H1 (cell line): Measurements from ENCODE around the gene BCL6B. TPM values are rescaled to one million over a fixed set of nuclear protein-coding genes. Genes with fewer than 3 reads are reported as not detected.

Experiments
- ATF3 ChIP-seq: IDR thresholded peaks from 2 replicates; pipeline ENCODE4 v1.6.1; 2011; ENCODE audit warnings: low read depth, mild to moderate bottlenecking, low read length; ENCODE audit not compliant: insufficient read depth
- BRCA1 ChIP-seq: IDR thresholded peaks from 2 replicates; pipeline ENCODE4 v1.6.1; 2012; ENCODE audit warnings: low read depth, low read length, improper control_type of control experiment
- CHD1 ChIP-seq: IDR thresholded peaks from 2 replicates; pipeline ENCODE4 v1.6.1; 2012; ENCODE audit warnings: low read depth, low read length, improper control_type of control experiment
- CHD2 ChIP-seq: IDR thresholded peaks from 2 replicates; pipeline ENCODE4 v1.6.1; 2012; ENCODE audit warnings: low read length, improper control_type of control experiment
- CTBP2 ChIP-seq: IDR thresholded peaks from 2 replicates; pipeline ENCODE4 v1.7.0; 2011; ENCODE audit warnings: borderline replicate concordance, mild to moderate bottlenecking, moderate library complexity, mixed read lengths, low read length; ENCODE audit not compliant: insufficient read depth, insufficient read length
- EZH2 ChIP-seq: fragments of 200-600 bp; sonication (generic); IDR thresholded peaks from 2 replicates; pipeline ENCODE4 v1.7.1; 2012; ENCODE audit warnings: low read depth, mild to moderate bottlenecking, moderate library complexity, low read length, inconsistent platforms; ENCODE audit not compliant: severe bottlenecking
- GABPA ChIP-seq: IDR thresholded peaks from 2 replicates; pipeline ENCODE4 v1.6.1; 2011; ENCODE audit warnings: mild to moderate bottlenecking, low read length, moderate library complexity, borderline replicate concordance; ENCODE audit not compliant: insufficient read depth
- RFX5 ChIP-seq: IDR thresholded peaks from 2 replicates; pipeline ENCODE4 v1.6.1; 2011; ENCODE audit warnings: low read depth, low read length, improper control_type of control experiment, borderline replicate concordance
- SIRT6 ChIP-seq: IDR thresholded peaks from one replicate; pipeline ENCODE4 v1.7.1; 2012; ENCODE audit warnings: low read length, inconsistent platforms
- TAF1 ChIP-seq: IDR thresholded peaks from 2 replicates; pipeline ENCODE4 v1.6.1; 2011; ENCODE audit warnings: mild to moderate bottlenecking, low read depth, low read length
- TEAD4 ChIP-seq: IDR thresholded peaks from 2 replicates; pipeline ENCODE4 v1.6.1; 2012; ENCODE audit warnings: low read depth, low read length, inconsistent platforms, mixed read lengths
- ZNF274 ChIP-seq: IDR thresholded peaks from 2 replicates; pipeline ENCODE4 v1.7.0; 2012; ENCODE audit warnings: low read length, borderline replicate concordance; ENCODE audit errors: extremely low read depth
- polyA plus RNA-seq, 7 experiments: library from polyadenylated mRNA; depleted of rRNA in 3 of 7; stranded (reverse) in 5 of 7; unstranded in 2 of 7; fragments of >200 nt in 5 of 7; fragments of 200-250 nt in 2 of 7; gene quantifications; 1 replicate in 5 of 7; 2 replicates in 1 of 7; 4 replicates in 1 of 7; pipeline versions ENCODE4 v1.2.1 to v1.2.3, GENCODE V29; 2011 to 2013; ENCODE audit warnings: missing spikeins in 2 of 7, mixed read lengths in 2 of 7
- total RNA-seq: library from RNA; stranded (reverse); fragmentation: NEBNext Ultra II Directional; extraction: Animal tissue kit (Norgen Biotek cat#: 25700); gene quantifications from 2 replicates; pipeline ENCODE4 v1.2.1, GENCODE V29; 2021

The BCL6B gene
- total and polyA plus RNA-seq, 2 of the 8 experiments (the other 6 are each of a cell fraction or from before 2014, with no cell fraction given), result 6.6 to 8.7 TPM

GRCh38 chr17:7060165-7060891, 37.5 kb downstream of the BCL6B start (continued):
- TF ChIP-seq CTBP2, result no peak
- no peak for TF ChIP-seq EZH2
- TF ChIP-seq SIRT6, result no peak
- no peak for TF ChIP-seq ATF3
- TF ChIP-seq GABPA, result no peak
- no peak for TF ChIP-seq ZNF274
- TF ChIP-seq CHD1, result no peak
- no peak for TF ChIP-seq RFX5
- TF ChIP-seq CHD2, result no peak
- TF ChIP-seq TAF1, result no peak
- no peak for TF ChIP-seq TEAD4
- no peak for TF ChIP-seq BRCA1
